Natural killer cell treated with Interleukin-12 subunit alpha and Interleukin-12 subunit beta and Interleukin-15 and Interleukin-18, amount 100 ng/mL, for 72 hours (primary cell): ENCODE measurements around the gene GSTM1. TPM values are rescaled to one million over a fixed set of nuclear protein-coding genes. Genes with fewer than 3 reads are reported as not detected.

Experiments
- ATAC-seq, 2 donors: fragments of 150-1000 bp; cut with Tn5 transposase in 1 of 2; sonication (Bioruptor Pico), chemical (Tn5 transposase) in 1 of 2; 2 replicates each; pipeline ENCODE4 v1.10.0; 2021
- DNase-seq: peaks from one replicate; pipeline ENCODE4 v3.0.0; 2022; ENCODE audit warnings: low spot score
- H3K27ac Mint-ChIP-seq, 2 donors: 1 replicate in 1 of 2; 2 replicates in 1 of 2; pipeline ENCODE4 v1.8.0; 2022; ENCODE audit warnings: mixed read lengths in 2 of 2, mild to moderate bottlenecking in 1 of 2, moderate library complexity in 1 of 2
- H3K27me3 Mint-ChIP-seq, 2 donors: 1 replicate in 1 of 2; 2 replicates in 1 of 2; pipeline ENCODE4 v1.8.0; 2022; ENCODE audit warnings: mixed read lengths in 2 of 2
- H3K36me3 Mint-ChIP-seq: one replicate; pipeline ENCODE4 v1.8.0; 2022; ENCODE audit warnings: mixed read lengths
- H3K4me1 Mint-ChIP-seq, 2 donors: 1 replicate in 1 of 2; 2 replicates in 1 of 2; pipeline ENCODE4 v1.8.0; 2022; ENCODE audit warnings: low read depth in 2 of 2, mixed read lengths in 2 of 2, mild to moderate bottlenecking in 1 of 2
- H3K4me3 Mint-ChIP-seq: one replicate; pipeline ENCODE4 v1.8.0; 2022; ENCODE audit warnings: mixed read lengths
- H3K9me3 Mint-ChIP-seq: 2 replicates; pipeline ENCODE4 v1.8.0; 2022; ENCODE audit warnings: mixed read lengths
- total RNA-seq, 2 donors: library from RNA; stranded (reverse); gene quantifications; one replicate each; pipeline ENCODE4 v1.2.3, GENCODE V29; 2022

Gene GSTM1
- total RNA-seq, 2 donors from 2014 or later, result 43.1 TPM; not detected in 1

DNA sequence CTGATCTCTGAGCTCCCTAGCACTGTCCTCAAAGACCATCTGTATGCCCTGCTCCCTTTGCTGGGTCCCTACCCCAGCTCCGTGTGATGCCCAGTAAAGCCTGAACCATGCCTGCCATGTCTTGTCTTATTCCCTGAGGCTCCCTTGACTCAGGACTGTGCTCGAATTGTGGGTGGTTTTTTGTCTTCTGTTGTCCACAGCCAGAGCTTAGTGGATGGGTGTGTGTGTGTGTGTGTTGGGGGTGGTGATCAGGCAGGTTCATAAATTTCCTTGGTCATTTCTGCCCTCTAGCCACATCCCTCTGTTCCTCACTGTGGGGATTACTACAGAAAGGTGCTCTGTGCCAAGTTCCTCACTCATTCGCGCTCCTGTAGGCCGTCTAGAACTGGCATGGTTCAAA, 30.1 kb downstream of the GSTM1 start:
- no peaks in the 10 kb centered on the region for H3K36me3 Mint-ChIP-seq
- H3K27me3 Mint-ChIP-seq, result peaks cover 8 to 14% of the 10 kb centered on the region in 2 donors
- no peak overlapping the region for H3K4me3 Mint-ChIP-seq
- no peaks in the 10 kb centered on the region for H3K4me1 Mint-ChIP-seq
- H3K27ac Mint-ChIP-seq, result no peak overlapping the region
- H3K9me3 Mint-ChIP-seq, result no peaks in the 10 kb centered on the region
- no peak for DNase-seq
- ATAC-seq, result no peak

DNA sequence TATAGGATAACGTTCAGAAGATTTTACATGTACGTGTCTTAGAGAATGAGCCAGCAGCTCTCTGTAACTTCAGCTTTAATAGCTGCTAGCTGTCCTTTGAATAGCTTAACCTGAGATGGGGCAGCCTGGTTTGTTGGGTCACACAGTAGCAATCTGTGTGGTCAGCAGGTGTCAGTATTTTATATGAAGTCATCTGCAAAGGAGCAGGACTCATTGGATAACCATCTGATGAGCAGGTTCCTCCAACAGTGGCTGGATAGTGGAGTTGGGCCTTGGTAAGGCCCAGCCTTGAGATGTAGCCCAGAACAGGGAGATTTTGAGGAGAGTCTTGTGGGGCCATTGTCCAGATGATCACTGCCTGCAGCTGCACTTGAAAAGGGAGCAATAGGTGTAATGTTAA, 30.9 kb downstream of the GSTM1 start:
- H3K27me3 Mint-ChIP-seq, result peaks cover 8 to 14% of the 10 kb centered on the region in 2 donors
- H3K4me1 Mint-ChIP-seq, result no peaks in the 10 kb centered on the region
- no peaks in the 10 kb centered on the region for H3K9me3 Mint-ChIP-seq
- DNase-seq, result no peak
- no peak overlapping the region for H3K4me3 Mint-ChIP-seq
- no peaks in the 10 kb centered on the region for H3K36me3 Mint-ChIP-seq
- ATAC-seq, result no peak
- no peak overlapping the region for H3K27ac Mint-ChIP-seq

- Mint-ChIP-seq H3K9me3 (no peaks in the 10 kb centered on the region), H3K27me3 (peaks cover 2 to 14% of the 10 kb centered on the region in 2 donors), H3K36me3 (no peaks in the 10 kb centered on the region), H3K27ac (no peak overlapping the region), H3K4me3 (no peak overlapping the region), H3K4me1 (no peaks in the 10 kb centered on the region)
- peak in 1 of 2 donors; percentile 47 for ATAC-seq
- DNase-seq, result no peak
Measured at GRCh38 chr1:109719337-109719837, 31.8 kb downstream of the GSTM1 start.

DNA sequence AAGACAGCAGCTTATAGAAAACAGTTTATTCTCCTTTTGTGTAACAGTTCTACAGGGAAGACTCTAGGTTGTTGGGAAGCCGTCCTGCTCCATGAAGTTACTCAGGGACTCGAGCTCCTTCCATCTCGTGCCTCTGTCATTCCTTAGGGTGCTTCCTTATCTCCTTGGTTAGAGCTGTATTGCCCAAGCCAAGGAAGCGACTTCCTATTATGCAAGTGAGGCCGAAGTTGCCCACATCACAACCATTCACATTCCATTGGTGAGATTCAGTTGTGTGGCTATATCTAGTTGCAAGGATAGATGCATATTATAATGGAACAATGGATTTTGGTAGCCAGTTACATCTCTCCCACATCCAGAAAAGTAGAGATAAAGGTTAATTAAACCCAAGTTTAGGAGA, 33.4 kb downstream of the GSTM1 start:
- DNase-seq, result no peak
- no peaks in the 10 kb centered on the region for H3K9me3 Mint-ChIP-seq
- no peaks in the 10 kb centered on the region for H3K4me1 Mint-ChIP-seq
- H3K4me3 Mint-ChIP-seq, result no peak overlapping the region
- no peaks in the 10 kb centered on the region for H3K36me3 Mint-ChIP-seq
- H3K27me3 Mint-ChIP-seq, result peaks cover 0 to 15% of the 10 kb centered on the region in 2 donors
- H3K27ac Mint-ChIP-seq, result no peak overlapping the region
- no peak for ATAC-seq

DNA sequence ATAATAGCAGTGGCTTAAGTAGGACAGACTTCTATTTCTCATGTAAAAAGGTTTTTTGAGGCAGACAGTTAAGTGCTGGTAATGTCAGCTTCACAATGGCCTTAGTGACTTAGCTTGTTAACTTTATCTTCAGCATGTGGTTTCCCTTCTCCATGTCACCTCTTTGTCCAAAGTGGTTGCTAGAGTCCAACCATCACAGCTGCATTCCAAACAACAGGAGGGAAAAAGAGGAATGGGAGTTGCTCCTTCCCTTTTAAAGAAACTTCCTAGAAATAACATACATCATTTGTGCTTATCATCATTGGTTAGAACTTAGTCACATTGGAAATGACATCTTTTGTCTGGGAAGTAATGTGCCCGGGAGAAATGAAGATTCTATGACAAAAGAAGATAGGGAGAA, 34.4 kb downstream of the GSTM1 start:
- Mint-ChIP-seq H3K9me3 (no peaks in the 10 kb centered on the region), H3K4me1 (no peaks in the 10 kb centered on the region), H3K36me3 (no peaks in the 10 kb centered on the region), H3K27me3 (peaks cover 0 to 18% of the 10 kb centered on the region in 2 donors), H3K4me3 (no peak overlapping the region), H3K27ac (no peak overlapping the region)
- DNase-seq (no peak), ATAC-seq (no peak)

DNA sequence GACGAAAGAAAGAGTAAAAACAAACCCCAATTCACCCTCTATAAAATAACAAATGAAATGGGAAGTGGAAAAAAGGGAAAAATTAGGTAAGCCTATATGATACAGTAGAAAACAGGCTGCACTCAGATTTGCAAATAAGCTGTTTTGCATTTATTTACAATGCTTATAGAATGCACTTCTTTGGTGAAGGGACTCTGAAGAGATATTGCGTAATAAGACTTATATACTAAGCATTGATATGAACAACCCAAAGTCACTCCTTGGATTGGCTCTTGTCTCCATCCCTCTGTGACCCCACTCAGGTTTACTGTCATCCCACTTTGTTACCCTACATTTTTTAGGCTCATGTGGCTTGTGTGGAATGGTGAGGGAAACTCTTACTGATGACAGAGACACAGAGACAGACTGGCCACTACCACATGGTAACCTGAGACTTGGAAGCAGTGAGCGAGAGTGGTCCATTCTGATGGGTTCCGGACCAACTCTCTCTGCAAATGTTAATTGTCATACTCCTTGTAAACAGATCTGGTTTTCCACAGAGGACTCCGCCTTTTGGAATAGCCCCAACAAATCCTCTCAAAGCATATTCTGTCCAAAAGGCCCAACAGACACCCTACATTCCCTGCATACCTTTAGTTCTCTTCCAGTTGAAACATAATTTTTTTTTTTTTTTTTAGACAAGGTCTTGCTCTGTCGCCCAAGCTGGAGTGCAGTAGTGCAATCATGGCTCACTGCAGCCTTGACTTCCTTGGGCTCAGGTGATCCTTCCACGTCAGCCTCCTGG, 35.5 kb downstream of the GSTM1 start:
- no peak for ATAC-seq
- no peaks in the 10 kb centered on the region for H3K36me3 Mint-ChIP-seq

DNA sequence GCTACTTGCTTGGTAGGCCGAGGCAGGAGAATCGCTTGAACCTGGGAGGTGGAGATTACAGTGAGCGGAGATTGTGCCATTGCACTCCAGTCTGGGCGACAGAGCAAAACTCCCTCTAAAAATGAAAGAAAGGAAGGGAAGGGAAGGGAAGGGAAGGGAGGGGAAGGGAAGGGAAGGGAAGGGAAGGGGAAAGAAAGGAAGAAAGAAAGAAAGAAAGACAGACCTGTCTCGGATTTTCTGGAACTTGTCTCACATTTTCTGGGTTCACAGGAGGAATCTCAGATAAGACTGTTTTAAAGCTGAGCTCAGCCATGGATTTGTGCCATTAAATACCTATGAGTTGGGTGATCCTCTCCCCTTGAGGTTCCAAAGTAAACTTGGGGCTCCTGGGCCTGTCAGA, 37.3 kb downstream of the GSTM1 start:
- Mint-ChIP-seq H3K4me1 (no peaks in the 10 kb centered on the region), H3K27me3 (peaks cover 0 to 18% of the 10 kb centered on the region in 2 donors), H3K4me3 (no peak overlapping the region), H3K36me3 (no peaks in the 10 kb centered on the region), H3K27ac (no peak overlapping the region), H3K9me3 (no peaks in the 10 kb centered on the region)
- DNase-seq, result no peak
- ATAC-seq, result no peak

More for the DNA sequence above, 35.5 kb downstream of the GSTM1 start:
- Mint-ChIP-seq H3K4me3 (no peak overlapping the region), H3K27me3 (peaks cover 0 to 20% of the 10 kb centered on the region in 2 donors), H3K27ac (no peak overlapping the region), H3K4me1 (no peaks in the 10 kb centered on the region), H3K9me3 (no peaks in the 10 kb centered on the region)
- no peak for DNase-seq

GRCh38 chr1:109725510-109725909, 37.9 kb downstream of the GSTM1 start:
- Mint-ChIP-seq H3K4me1 (no peaks in the 10 kb centered on the region), H3K27me3 (peaks cover 0 to 15% of the 10 kb centered on the region in 2 donors), H3K9me3 (no peaks in the 10 kb centered on the region), H3K4me3 (no peak overlapping the region), H3K27ac (no peak overlapping the region), H3K36me3 (no peaks in the 10 kb centered on the region)
- ATAC-seq (no peak), DNase-seq (no peak)

GRCh38 chr1:109726007-109726406, 38.4 kb downstream of the GSTM1 start:
- no peaks in the 10 kb centered on the region for H3K9me3 Mint-ChIP-seq
- H3K4me1 Mint-ChIP-seq, result no peaks in the 10 kb centered on the region
- H3K27ac Mint-ChIP-seq, result no peak overlapping the region
- no peak for ATAC-seq
- H3K4me3 Mint-ChIP-seq, result no peak overlapping the region
- no peaks in the 10 kb centered on the region for H3K36me3 Mint-ChIP-seq
- H3K27me3 Mint-ChIP-seq, result peaks cover 0 to 13% of the 10 kb centered on the region in 2 donors
- no peak for DNase-seq

- ATAC-seq (no peak), DNase-seq (no peak)
- Mint-ChIP-seq H3K4me1 (no peaks in the 10 kb centered on the region), H3K27ac (no peak overlapping the region), H3K9me3 (no peaks in the 10 kb centered on the region), H3K27me3 (peaks cover 0 to 13% of the 10 kb centered on the region in 2 donors), H3K36me3 (no peaks in the 10 kb centered on the region), H3K4me3 (no peak overlapping the region)
Measured at GRCh38 chr1:109726728-109727373, 39.2 kb downstream of the GSTM1 start.

DNA sequence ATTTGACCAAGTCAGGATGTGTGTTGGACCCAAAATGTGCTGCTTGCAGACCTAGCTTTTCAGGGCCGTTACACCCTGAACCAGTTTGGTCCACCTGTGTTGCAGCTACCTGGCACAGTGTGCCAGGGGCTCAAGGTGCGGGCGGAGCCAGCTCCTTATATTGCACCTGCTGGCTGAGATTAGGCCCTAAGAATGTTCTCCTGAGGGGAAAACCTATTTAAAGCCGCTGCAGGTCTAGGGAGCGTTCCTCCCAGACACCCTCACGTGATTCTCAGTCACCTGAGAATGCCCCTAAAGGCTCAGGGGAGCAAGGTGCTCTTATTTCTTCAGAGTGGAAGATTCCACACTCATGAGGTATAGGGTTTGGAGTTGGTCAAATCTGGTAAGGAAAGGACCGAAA, 41.3 kb downstream of the GSTM1 start:
- H3K27ac Mint-ChIP-seq, result no peak overlapping the region

DNA sequence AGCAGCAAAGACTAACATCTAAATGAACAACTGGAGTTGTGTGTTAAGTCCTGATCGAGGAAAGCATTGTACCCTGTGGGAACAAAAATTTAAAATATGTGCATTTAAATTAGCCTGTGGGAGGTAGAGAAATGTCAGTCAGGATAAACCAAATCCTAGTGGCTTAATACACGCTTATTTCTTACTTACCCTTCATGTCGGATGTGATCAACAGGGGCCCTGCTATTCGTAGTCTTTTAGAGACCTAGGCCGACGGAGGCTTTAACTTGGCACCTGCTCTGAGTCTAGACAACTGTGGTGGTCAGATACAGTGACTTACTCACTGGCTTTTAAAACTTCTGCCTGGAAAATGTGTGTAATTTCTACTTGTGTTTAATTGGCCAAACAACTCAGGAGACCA, 43.0 kb downstream of the GSTM1 start:
- DNase-seq (no peak), ATAC-seq (no peak)
- no peaks in the 10 kb centered on the region for H3K4me1 Mint-ChIP-seq
- no peak overlapping the region for H3K4me3 Mint-ChIP-seq
- no peaks in the 10 kb centered on the region for H3K36me3 Mint-ChIP-seq
- no peaks in the 10 kb centered on the region for H3K9me3 Mint-ChIP-seq
- no peak overlapping the region for H3K27ac Mint-ChIP-seq
- peaks cover 12 to 18% of the 10 kb centered on the region in 2 donors for H3K27me3 Mint-ChIP-seq

More for the DNA sequence above, 41.3 kb downstream of the GSTM1 start:
- ATAC-seq (no peak), DNase-seq (no peak)
- peaks cover 12 to 19% of the 10 kb centered on the region in 2 donors for H3K27me3 Mint-ChIP-seq
- no peaks in the 10 kb centered on the region for H3K36me3 Mint-ChIP-seq
- H3K9me3 Mint-ChIP-seq, result no peaks in the 10 kb centered on the region
- no peak overlapping the region for H3K4me3 Mint-ChIP-seq
- H3K4me1 Mint-ChIP-seq, result no peaks in the 10 kb centered on the region

DNA sequence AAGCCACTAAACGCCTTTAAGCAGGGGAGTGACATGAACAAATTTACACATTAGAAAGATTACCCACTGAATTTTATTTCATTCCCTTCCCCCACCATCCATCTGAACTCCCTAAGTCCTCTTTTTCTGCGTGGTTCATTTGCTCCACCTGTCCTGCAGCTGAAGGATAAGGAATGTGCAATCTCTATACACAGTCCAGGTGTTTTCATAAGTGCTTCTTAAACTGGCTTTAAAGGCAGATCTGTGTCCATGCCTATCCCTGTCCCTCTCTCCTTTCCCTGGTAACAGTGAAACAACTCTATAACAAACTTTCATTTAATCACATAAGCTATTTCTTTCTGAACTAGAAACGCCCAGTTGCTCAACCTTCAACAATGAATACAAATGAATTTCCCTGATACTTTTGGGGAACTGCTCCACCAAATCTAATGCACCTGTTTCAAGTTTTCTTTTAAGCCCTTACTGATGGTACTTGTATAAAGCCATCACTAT, 44.8 kb downstream of the GSTM1 start:
- ATAC-seq, result no peak
- H3K36me3 Mint-ChIP-seq, result no peaks in the 10 kb centered on the region

GRCh38 chr1:109733236-109733870, 45.7 kb downstream of the GSTM1 start:
- DNase-seq, result no peak
- H3K36me3 Mint-ChIP-seq, result no peaks in the 10 kb centered on the region
- no peak for ATAC-seq
- no peaks in the 10 kb centered on the region for H3K9me3 Mint-ChIP-seq
- H3K27ac Mint-ChIP-seq, result no peak overlapping the region
- H3K27me3 Mint-ChIP-seq, result peaks cover 22 to 30% of the 10 kb centered on the region in 2 donors
- no peaks in the 10 kb centered on the region for H3K4me1 Mint-ChIP-seq
- H3K4me3 Mint-ChIP-seq, result no peak overlapping the region

More for the DNA sequence above, 44.8 kb downstream of the GSTM1 start:
- H3K4me3 Mint-ChIP-seq, result no peak overlapping the region
- H3K9me3 Mint-ChIP-seq, result no peaks in the 10 kb centered on the region
- H3K4me1 Mint-ChIP-seq, result no peaks in the 10 kb centered on the region
- peaks cover 17 to 23% of the 10 kb centered on the region in 2 donors for H3K27me3 Mint-ChIP-seq
- H3K27ac Mint-ChIP-seq, result no peak overlapping the region
- no peak for DNase-seq
